ENCODE data around the gene PRDM5. TPM values are rescaled to one million over a fixed set of nuclear protein-coding genes. Genes with fewer than 3 reads are reported as not detected.

The PRDM5 gene
- total RNA-seq, 1 donor from 2014 or later = 6.9 TPM

DNA sequence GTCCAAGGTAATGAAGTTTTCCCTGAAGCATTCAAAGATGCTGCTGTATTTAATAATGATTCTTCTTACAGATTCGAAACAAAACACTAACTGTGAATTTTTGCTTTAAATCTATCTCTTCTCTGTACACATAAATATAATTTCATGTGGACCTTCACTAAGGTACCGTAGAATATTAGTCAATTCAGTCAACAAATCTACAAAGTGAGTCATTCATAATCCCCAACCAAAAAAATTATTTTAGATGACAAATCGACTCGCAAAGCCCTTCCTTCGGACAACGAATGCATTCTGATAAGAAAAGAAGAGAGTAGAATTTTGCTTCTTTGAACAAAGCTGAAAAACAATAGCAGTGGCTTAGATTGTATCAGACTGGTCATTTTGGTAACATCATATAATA lies 95.7 kb downstream of the PRDM5 start:
- no peak for DNase-seq (ENCODE audit: extremely low read depth, low read depth, low spot score)

- DNase-seq (ENCODE audit: extremely low read depth, low read depth, low spot score) = no peak
These were observed 96.1 kb downstream of the PRDM5 start for GRCh38 chr4:120826449-120826848.

DNA sequence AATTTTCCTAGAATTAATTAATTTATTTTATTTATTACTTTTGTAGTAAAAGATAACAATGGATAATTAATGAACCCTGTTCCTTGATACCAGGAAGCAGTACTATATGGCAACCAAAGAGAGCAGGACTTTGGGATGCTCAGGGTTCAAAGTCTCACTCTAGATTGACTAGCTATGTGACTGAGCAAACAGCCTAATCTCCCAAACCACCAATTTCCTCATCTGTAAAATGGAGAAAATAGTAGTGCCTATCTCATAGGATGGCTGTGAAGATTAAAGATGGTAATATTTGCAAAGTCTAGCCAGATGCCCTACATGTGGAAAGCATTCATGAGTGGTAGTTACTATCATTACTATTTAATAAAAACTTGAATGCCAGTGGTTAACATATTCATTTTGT lies 97.6 kb downstream of the PRDM5 start:
- no peak for DNase-seq (ENCODE audit: extremely low read depth, low read depth, low spot score)

- DNase-seq (ENCODE audit: extremely low read depth, low read depth, low spot score) = no peak
These were observed 100.5 kb downstream of the PRDM5 start for GRCh38 chr4:120821977-120822376.

DNA sequence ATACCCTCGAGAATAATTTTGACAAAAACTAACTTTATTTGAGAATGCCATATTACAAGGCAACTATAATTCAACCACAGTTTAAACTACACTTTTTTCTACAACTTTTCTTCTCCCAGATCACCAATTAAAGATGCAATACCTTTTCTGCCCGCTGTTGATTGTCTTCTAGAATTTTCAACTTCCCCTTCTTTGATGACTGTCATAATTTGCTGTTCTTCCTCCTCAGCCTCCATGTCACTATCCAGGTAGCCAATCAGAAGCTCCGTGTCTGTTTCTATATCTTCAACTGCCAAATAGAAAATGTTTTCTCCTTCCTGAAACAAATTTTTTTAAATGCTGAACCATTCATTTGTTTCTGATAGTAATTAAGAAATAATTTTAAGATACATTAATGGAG lies 101.5 kb downstream of the PRDM5 start:
- no peak for DNase-seq (ENCODE audit: extremely low read depth, low read depth, low spot score)

- DNase-seq (ENCODE audit: extremely low read depth, low read depth, low spot score) = no peak
These were observed 102.6 kb downstream of the PRDM5 start for GRCh38 chr4:120819805-120820437.

- no peak for DNase-seq (ENCODE audit: extremely low read depth, low read depth, low spot score)
These were observed 106.1 kb downstream of the PRDM5 start for GRCh38 chr4:120816296-120816965.

DNA sequence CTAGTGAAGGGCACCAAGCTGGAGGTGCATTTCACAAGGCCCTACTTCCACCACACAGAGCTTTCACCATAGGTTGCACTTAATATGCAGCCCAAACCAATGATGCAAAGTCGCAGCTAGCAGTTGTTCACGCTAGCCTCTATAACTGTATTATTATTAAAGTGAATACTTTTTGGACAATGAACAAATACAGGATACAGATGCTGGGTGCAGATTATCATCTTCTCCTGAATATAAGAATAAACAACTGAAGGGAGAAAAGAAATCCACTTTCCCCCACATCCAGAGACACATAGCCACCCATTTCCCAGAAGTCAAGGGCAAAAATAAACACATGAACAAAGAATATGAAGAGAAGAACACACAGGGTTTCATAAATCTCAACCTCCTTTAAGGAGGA lies 107.2 kb downstream of the PRDM5 start:
- DNase-seq (ENCODE audit: extremely low read depth, low read depth, low spot score) = no peak

DNA sequence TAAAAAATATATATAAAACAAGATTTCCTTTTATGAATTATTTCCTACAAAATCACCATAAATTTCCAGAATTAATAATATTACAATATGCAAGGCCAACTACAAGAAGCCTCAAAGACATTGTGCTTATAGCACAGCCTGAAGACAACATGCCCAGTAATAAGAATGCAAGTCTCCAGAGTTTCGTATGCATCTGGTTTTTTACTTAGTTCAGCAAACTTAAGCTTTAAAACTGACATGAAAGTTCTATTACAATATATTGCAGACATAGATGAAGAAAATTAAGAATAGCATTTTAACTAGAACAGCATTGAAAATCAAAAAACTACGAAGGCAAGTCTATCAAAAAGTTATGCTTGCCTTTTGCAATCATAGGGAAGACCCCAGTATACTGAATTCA lies 107.6 kb downstream of the PRDM5 start:
- DNase-seq (ENCODE audit: extremely low read depth, low read depth, low spot score) = no peak

- no peak for DNase-seq (ENCODE audit: extremely low read depth, low read depth, low spot score)
These were observed 110.3 kb downstream of the PRDM5 start for GRCh38 chr4:120812216-120812615.

GRCh38 chr4:120809518-120809917 lies 113.0 kb downstream of the PRDM5 start:
- no peak for DNase-seq (ENCODE audit: extremely low read depth, low read depth, low spot score)

DNA sequence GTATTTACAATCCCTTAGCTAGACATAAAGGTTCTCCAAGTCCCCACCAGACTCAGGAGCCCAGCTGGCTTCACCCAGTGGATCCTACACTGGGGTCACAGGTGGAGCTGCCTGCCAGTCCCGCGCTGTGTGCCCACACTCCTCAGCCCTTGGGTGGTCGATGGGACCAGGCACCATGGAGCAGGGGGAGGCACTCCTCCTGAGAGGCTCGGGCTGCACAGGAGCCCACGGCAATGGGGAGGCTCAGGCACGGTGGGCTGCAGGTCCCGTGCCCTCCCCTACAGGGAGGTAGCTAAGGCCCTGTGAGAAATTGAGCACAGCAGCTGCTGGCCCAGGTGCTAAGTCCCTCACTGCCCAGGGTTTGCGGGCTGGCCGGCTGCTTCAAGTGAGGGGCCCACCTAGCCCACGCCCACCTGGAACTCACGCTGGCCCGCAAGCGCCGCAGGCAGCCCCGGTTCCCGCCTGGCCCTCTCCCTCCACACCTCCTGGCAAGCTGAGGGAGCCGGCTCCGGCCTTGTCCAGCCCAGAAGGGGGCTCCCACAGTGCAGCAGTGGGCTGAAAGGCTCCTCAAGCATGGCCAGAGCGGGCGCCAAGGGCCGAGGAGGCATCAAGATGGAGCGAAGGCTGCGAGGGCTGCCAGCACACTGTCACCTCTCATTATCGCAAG lies 113.9 kb downstream of the PRDM5 start:
- DNase-seq (ENCODE audit: extremely low read depth, low read depth, low spot score) = no peak

- no peak for DNase-seq (ENCODE audit: extremely low read depth, low read depth, low spot score)
These were observed 121.3 kb downstream of the PRDM5 start for GRCh38 chr4:120801137-120801758.

- no peak for DNase-seq (ENCODE audit: extremely low read depth, low read depth, low spot score)
These were observed 124.0 kb downstream of the PRDM5 start for GRCh38 chr4:120798570-120798969.

GRCh38 chr4:120796271-120796670 lies 126.3 kb downstream of the PRDM5 start:
- DNase-seq (ENCODE audit: extremely low read depth, low read depth, low spot score) = no peak

DNA sequence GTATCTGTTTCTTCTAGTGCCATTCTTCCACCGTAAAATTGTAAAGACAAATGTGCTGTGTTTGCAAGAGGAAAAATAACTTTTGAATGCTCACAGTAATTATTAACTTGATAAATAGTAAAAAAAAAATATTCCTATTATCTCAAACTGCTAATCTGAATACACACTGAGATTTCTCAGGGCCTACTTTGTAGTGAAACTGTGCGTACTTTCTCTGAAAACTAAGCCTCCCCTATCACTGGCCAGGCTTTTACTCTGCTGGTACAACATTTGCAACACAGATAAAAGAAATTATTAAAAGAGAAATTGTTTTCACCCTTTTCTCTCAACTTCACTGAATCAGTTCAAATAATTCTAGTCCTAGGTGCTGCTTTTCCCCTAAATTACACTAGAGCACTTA lies 137.3 kb downstream of the PRDM5 start:
- no peak for DNase-seq (ENCODE audit: extremely low read depth, low read depth, low spot score)

DNA sequence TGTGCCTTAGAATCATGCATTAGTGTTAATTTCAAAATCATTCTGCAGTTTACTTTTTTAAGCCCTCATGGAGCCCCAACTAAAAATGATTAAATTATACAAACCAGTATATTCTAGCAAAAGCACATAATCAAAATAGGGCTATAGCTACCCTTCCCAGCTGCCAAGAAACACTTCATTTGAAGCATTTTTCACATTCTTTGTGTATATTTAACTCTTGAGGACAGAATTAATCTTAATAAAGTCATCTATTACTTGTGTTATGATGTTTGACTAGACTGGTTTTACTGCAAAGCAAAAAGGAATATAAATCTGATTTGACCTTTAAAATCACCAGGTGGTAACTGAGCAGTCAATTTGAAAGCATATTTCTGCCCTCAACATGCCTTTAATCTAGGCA lies 145.1 kb downstream of the PRDM5 start:
- DNase-seq (ENCODE audit: extremely low read depth, low read depth, low spot score) = no peak

- DNase-seq (ENCODE audit: extremely low read depth, low read depth, low spot score) = no peak
These were observed 147.1 kb downstream of the PRDM5 start for GRCh38 chr4:120775431-120775830.

- DNase-seq (ENCODE audit: extremely low read depth, low read depth, low spot score) = no peak
These were observed 148.9 kb downstream of the PRDM5 start for GRCh38 chr4:120773641-120774040.

DNA sequence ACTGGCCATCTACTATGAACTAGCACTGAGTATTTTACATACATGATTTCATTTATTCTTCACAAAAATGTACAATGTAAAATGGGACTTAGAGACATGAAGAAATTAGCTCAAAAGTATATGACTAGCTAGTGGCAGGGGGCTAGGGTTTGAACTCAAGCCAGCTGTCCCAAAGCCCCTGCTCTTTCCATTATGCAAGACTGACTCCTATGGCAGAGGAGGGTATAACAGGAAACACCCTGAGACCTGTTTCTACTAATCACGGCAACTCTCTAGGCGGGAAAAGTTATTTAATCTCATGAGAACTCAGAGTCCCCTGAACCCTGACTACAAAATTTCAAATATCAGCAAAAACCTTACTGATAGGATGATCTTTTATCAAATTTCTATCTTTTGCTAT lies 150.6 kb downstream of the PRDM5 start:
- no peak for DNase-seq (ENCODE audit: extremely low read depth, low read depth, low spot score)

- no peak for DNase-seq (ENCODE audit: extremely low read depth, low read depth, low spot score)
These were observed 151.6 kb downstream of the PRDM5 start for GRCh38 chr4:120770897-120771296.

DNA sequence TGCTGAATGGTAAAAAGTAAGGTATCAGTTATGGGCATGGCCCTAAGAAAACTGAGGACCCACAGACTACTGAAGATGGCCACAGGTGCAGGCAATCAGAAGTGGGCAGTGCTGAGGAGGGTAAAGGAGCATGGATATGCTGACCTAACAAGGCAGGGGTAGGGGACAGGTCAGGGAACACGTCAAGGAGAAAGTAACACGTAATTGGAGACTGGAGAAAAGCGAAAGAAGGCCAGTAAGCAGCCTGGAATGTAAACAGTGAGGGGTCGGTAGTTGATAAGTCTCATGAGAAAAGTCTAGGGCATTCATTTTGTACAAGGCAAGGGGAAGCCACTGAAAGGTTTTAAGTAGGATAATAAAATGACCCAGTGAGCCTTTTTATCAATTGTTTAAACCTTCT lies 153.3 kb downstream of the PRDM5 start:
- DNase-seq (ENCODE audit: extremely low read depth, low read depth, low spot score) = no peak

All from glomerular endothelial cell (primary cell).